Transverse colon (tissue), 4 donors: ENCODE data around the gene CLVS2. TPM values are rescaled to one million over a fixed set of nuclear protein-coding genes. Genes with fewer than 3 reads are reported as not detected.
A peak's percentile ranks its signal among the peaks of the same experiment; 100 is the strongest.

Experiments
- DNase-seq: peaks from one replicate; pipeline ENCODE4 v3.0.0-alpha.2; 2019
- H3K27ac ChIP-seq, 4 donors: fragments of 200-600 bp; sonication (generic); 2 replicates each; pipeline ENCODE4 v1.5.1; 2016 to 2018; ENCODE audit warnings: inconsistent platforms in 4 of 4
- H3K27me3 ChIP-seq: fragments of 200-600 bp; sonication (generic); 2 replicates; pipeline ENCODE4 v1.5.1; 2017; ENCODE audit warnings: inconsistent platforms
- H3K36me3 ChIP-seq, 4 donors: fragments of 200-600 bp; sonication (generic); 2 replicates each; pipeline ENCODE4 v1.5.1; 2017 to 2019; ENCODE audit warnings: inconsistent platforms in 4 of 4
- H3K4me1 ChIP-seq, 4 donors: fragments of 200-600 bp; sonication (generic); 2 replicates each; pipeline ENCODE4 v1.5.1; 2017 to 2020; ENCODE audit warnings: inconsistent platforms in 4 of 4
- H3K4me3 ChIP-seq, 4 donors: fragments of 200-600 bp; sonication (generic); 1 replicate in 1 of 4; 2 replicates in 3 of 4; pipeline versions ENCODE4 v1.5.1 to v1.6.1; 2017 to 2019; ENCODE audit warnings: inconsistent platforms in 4 of 4
- H3K9me3 ChIP-seq, 2 donors: fragments of 200-600 bp; sonication (generic); 2 replicates each; pipeline ENCODE4 v1.5.1; 2017 to 2019; ENCODE audit warnings: inconsistent platforms in 2 of 2
- EP300 ChIP-seq: sonication (generic); formaldehyde crosslinking; IDR thresholded peaks from one replicate; pipeline ENCODE4 v1.6.1; 2017; ENCODE audit warnings: antibody characterized with exemption, low read depth
- POLR2A ChIP-seq: fragments of 450-650 bp; IDR thresholded peaks from one replicate; pipeline ENCODE4 v1.6.1; 2016; ENCODE audit warnings: antibody characterized with exemption, mild to moderate bottlenecking, moderate library complexity
- POLR2AphosphoS5 ChIP-seq, 3 donors: sonication (generic); formaldehyde crosslinking; IDR thresholded peaks; one replicate each; pipeline ENCODE4 v1.6.1; 2016; ENCODE audit warnings: antibody characterized with exemption in 3 of 3
- WGBS, 2 donors: methylation state at CpG; one replicate each; pipeline ENCODE4 v1.1.5; 2018; ENCODE audit warnings: low coverage in 1 of 2; 5-methylcytosine and 5-hydroxymethylcytosine counted together
- in situ Hi-C, 4 donors: fragments of 200-750 bp; cut with MboI; loops; one replicate each; pipeline versions ENCODE4 v1.15.0 to v1.15.1; 2017; ENCODE audit warnings: low sequenced_read_pairs in 3 of 4, low pct_ligation_motif_present in 1 of 4, low pct_unique_long_range_greater_than_20kb in 1 of 4
- intact Hi-C: fragments of 100-400 bp; cut with DNase I; formaldehyde crosslinking; loops from one replicate; pipeline ENCODE4 v1.15.1; 2023; ENCODE audit warnings: low total_unique reads
- total RNA-seq, 4 donors: library from RNA; depleted of rRNA; stranded (reverse); fragments of >200 nt; gene quantifications; one replicate each; pipeline ENCODE4 v1.1.0, GENCODE V29; 2016
- TF ChIP-seq, protein P1 (sequence below), 5 experiments: fragments of 200-600 bp in 3 of 5; fragments of 450-650 bp in 2 of 5; sonication (generic) in 3 of 5; IDR thresholded peaks; 1 replicate in 2 of 5; 2 replicates in 3 of 5; pipeline ENCODE4 v1.5.1; 2016 to 2017; ENCODE audit warnings: antibody characterized with exemption in 5 of 5, inconsistent platforms in 3 of 5, mild to moderate bottlenecking in 2 of 5, moderate library complexity in 1 of 5

Gene CLVS2, protein sequence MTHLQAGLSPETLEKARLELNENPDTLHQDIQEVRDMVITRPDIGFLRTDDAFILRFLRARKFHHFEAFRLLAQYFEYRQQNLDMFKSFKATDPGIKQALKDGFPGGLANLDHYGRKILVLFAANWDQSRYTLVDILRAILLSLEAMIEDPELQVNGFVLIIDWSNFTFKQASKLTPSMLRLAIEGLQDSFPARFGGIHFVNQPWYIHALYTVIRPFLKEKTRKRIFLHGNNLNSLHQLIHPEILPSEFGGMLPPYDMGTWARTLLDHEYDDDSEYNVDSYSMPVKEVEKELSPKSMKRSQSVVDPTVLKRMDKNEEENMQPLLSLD
- under 1 TPM in 2 of 4 donors, not detected in 2; 0.32 to 0.41 TPM for total RNA-seq

DNA sequence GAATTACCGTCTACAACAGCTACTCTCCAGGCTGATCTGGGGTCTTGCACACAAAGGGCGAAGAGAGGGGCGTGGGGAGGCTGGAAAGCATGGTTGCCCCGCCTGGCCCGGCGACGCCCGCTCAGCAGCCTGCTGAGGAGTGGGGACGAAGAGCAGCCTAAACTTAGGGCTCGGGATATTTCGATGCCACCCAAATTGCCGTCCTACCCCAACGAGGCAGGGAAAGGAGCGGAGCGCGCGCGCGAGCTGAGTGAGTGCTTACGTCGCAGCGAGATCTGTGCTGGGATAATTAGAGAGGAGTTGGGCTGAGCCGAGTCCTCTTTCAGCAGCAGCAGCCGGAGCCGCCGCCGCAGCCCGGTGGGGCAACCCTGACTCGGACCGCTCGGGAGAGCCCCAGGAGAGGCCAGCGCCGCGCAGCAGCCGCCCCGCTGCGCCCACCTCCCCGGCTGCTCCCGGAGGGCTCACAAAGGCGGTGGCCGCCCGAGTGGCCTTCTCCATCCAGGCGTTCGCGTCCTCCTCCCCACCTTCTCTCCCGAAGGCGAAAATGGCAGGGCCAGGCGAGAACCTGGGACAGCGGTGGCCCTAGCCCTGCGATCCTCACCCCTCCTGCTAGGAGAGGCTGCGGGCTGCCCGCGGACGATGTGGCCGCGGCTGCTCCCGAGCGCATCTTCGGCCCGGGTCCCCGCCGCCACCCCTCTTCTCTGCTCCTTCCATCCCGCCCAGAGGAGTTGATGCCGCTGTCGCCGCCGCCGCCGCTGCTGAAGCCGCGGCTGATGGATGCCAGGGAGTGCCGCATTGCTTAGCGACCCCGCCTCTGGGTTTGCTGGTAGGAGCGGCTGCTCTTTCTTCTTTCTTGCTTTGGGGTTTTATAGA lies at the start of gene CLVS2:
Gene CLVS2, plus strand, starts transcription at position 315 of the 873 bp plus-strand sequence. CDS start 1,543 bp downstream, outside the sequence.
- in situ Hi-C loops = no loop called here
- no peak within 1 kb of the TSS for H3K27ac ChIP-seq
- no peaks in the 10 kb centered on the region for H3K36me3 ChIP-seq
- peaks cover 0 to 5% (median 2%) of the 10 kb centered on the region in 4 donors for H3K4me1 ChIP-seq
- intact Hi-C loops = no loop called here
- H3K4me3 ChIP-seq = peak within 1 kb of the TSS in 3 of 4 donors; percentile 0 to 34 (median 7)
- TF ChIP-seq POLR2AphosphoS5 (IDR thresholded peaks at IDR 0.05) (no peak), POLR2A (no peak), EP300 (no peak)
- TF ChIP-seq, protein P1, sequence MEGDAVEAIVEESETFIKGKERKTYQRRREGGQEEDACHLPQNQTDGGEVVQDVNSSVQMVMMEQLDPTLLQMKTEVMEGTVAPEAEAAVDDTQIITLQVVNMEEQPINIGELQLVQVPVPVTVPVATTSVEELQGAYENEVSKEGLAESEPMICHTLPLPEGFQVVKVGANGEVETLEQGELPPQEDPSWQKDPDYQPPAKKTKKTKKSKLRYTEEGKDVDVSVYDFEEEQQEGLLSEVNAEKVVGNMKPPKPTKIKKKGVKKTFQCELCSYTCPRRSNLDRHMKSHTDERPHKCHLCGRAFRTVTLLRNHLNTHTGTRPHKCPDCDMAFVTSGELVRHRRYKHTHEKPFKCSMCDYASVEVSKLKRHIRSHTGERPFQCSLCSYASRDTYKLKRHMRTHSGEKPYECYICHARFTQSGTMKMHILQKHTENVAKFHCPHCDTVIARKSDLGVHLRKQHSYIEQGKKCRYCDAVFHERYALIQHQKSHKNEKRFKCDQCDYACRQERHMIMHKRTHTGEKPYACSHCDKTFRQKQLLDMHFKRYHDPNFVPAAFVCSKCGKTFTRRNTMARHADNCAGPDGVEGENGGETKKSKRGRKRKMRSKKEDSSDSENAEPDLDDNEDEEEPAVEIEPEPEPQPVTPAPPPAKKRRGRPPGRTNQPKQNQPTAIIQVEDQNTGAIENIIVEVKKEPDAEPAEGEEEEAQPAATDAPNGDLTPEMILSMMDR (IDR thresholded peaks at IDR 0.05) = no peak
- peaks cover 62% of the 10 kb centered on the region for H3K27me3 ChIP-seq
- 0 to 20% methylated on average over 6 to 68 of the region's 75 CpGs for WGBS, 2 donors
- H3K9me3 ChIP-seq = no peaks in the 10 kb centered on the region
- no peak for DNase-seq

DNA sequence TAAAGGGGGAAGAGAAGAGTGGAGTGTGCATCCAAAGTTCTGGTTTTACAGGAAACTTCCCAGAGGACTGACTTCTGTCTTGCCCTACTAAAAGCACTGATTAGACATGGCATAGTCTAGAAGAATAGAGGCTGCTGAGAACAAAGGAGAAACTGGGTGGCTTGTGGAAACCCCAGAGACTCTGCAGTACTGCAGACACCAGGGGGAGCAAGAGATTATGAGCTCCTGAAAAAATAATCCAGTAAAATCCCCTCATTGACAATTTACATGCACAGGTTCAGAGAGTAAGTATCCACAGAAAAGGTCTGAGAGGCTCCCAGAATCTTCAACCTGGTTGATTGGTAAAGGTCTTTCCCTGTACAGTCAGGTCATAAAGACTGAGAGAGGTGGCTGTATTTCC lies 48.7 kb upstream of the CLVS2 start:
- Histone ChIP-seq H3K4me3 (no peak overlapping the region), H3K27me3 (no peaks in the 10 kb centered on the region), H3K27ac (no peak overlapping the region), H3K9me3 (no peaks in the 10 kb centered on the region), H3K4me1 (no peaks in the 10 kb centered on the region), H3K36me3 (no peaks in the 10 kb centered on the region)
- in situ Hi-C loops (no loop called here), intact Hi-C loops (no loop called here)
- DNase-seq = no peak
- TF ChIP-seq POLR2A (no peak), EP300 (no peak), POLR2AphosphoS5 (IDR thresholded peaks at IDR 0.05) (no peak)
- TF ChIP-seq, protein P1 (IDR thresholded peaks at IDR 0.05) = no peak

DNA sequence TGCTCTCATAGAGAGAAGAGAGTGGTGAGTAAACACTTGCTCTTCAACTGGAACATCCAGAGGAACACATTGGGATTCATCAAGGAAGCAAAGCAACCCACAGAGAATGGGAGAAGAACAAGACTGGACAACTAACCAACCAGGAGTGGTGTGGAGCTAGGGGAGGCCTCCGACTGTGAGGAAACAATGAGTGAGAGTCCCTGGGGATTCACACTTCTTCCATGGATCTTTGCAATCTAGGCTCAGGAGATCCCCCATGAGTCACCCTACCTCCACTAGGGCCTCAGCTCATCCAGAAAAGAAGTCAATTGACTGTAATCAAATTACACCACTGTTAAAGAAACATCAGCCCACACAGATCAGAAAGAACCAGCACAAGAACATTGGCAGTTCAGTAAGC lies 42.3 kb upstream of the CLVS2 start:
- in situ Hi-C loops = no loop called here
- Histone ChIP-seq H3K9me3 (no peaks in the 10 kb centered on the region), H3K27ac (no peak overlapping the region), H3K4me1 (no peaks in the 10 kb centered on the region), H3K4me3 (no peak overlapping the region), H3K36me3 (no peaks in the 10 kb centered on the region), H3K27me3 (no peaks in the 10 kb centered on the region)
- TF ChIP-seq, protein P1 (IDR thresholded peaks at IDR 0.05) = no peak
- TF ChIP-seq POLR2A (no peak), EP300 (no peak), POLR2AphosphoS5 (IDR thresholded peaks at IDR 0.05) (no peak)
- no peak for DNase-seq
- intact Hi-C loops = no loop called here
- WGBS, 2 donors = 84% methylated on average over 1 of the region's 1 CpG; no CpG with 5 or more reads in 1 of the 2 donors

DNA sequence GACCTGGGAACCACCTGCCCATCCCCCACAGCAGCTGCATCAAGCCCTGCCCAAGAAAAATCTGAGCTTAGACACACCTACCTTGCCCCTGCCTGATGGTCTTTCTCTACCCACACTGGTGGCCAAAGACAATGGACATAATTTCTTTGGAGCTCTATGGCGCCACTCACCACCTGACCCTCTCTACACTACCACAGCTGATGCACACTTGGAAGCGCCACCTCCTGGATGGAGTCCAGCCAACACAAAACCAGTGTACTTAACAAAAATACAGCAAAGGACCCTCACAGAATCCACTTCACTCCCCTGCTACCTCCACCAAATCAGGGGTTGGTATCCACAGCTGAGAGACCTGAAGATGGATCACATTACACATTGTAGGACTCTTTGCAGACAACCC lies 39.7 kb upstream of the CLVS2 start:
- TF ChIP-seq EP300 (no peak), POLR2AphosphoS5 (IDR thresholded peaks at IDR 0.05) (no peak), POLR2A (no peak)
- TF ChIP-seq, protein P1 (IDR thresholded peaks at IDR 0.05) = no peak
- Histone ChIP-seq H3K4me1 (no peaks in the 10 kb centered on the region), H3K9me3 (no peaks in the 10 kb centered on the region), H3K4me3 (no peak overlapping the region), H3K27ac (no peak overlapping the region), H3K27me3 (no peaks in the 10 kb centered on the region), H3K36me3 (no peaks in the 10 kb centered on the region)
- intact Hi-C loops (no loop called here), in situ Hi-C loops (no loop called here)
- WGBS, 2 donors = 94% methylated on average over 2 of the region's 2 CpGs; no CpG with 5 or more reads in 1 of the 2 donors
- no peak for DNase-seq
